HepG2 (cell line): ENCODE data around the gene BTNL3. TPM values are rescaled to one million over a fixed set of nuclear protein-coding genes. Genes with fewer than 3 reads are reported as not detected.

Experiments used
- ATAC-seq: fragments of 200-7000 bp; cut with Tn5 transposase; 3 replicates; pipeline ENCODE4 v1.9.1; 2020; ENCODE audit warnings: mild to moderate bottlenecking, moderate library complexity
- BruUV-seq: library from RNA; stranded (reverse); fragments of 400-500 nt; replicated peaks from 2 replicates; lab custom pipeline; 2021; lab: Mats Ljungman, UMichigan
- CTCF ChIA-PET: fragments of 300-600 bp; formaldehyde crosslinking; extraction: SDS; loops from one replicate; lab custom pipeline; 2021; ENCODE audit warnings: low total read pairs, inconsistent platforms, low intra/inter-chr PET ratio; lab: Yijun Ruan, JAX
- POLR2A ChIA-PET: fragments of 350-600 bp; sonication (Branson Sonifier 250); formaldehyde crosslinking; loops from one replicate; lab custom pipeline; 2020; ENCODE audit warnings: antibody characterized with exemption, inconsistent platforms; lab: Yijun Ruan, JAX
- DNase-seq: peaks from one replicate; pipeline ENCODE4 v3.0.0-alpha.2; 2015; ENCODE audit warnings: low spot score
- FAIRE-seq: peaks from 3 replicates; lab custom pipeline; 2011; peaks lifted over from hg19 to GRCh38; lab: Jason Lieb, UNC
- H2AFZ ChIP-seq: one replicate; pipeline ENCODE4 v1.6.1; 2011; ENCODE audit warnings: low read length, inconsistent platforms
- H3K27ac ChIP-seq: fragments of 300-600 bp; 3 replicates; pipeline ENCODE4 v1.8.0; 2011; ENCODE audit warnings: mixed run types, mild to moderate bottlenecking, mixed read lengths, low read length, inconsistent platforms; ENCODE audit not compliant: insufficient read depth; ENCODE audit errors: extremely low read length
- H3K27me3 ChIP-seq, 2 experiments: fragments of 200-600 bp in 1 of 2; 2 replicates in 1 of 2; 3 replicates in 1 of 2; pipeline versions ENCODE4 v1.6.0 to v1.8.0; 2011; ENCODE audit warnings: low read length in 2 of 2, mild to moderate bottlenecking in 2 of 2, moderate library complexity in 2 of 2, inconsistent platforms in 1 of 2; ENCODE audit not compliant: insufficient read depth in 2 of 2, control insufficient read depth in 1 of 2
- H3K36me3 ChIP-seq, 2 experiments: fragments of 200-600 bp in 1 of 2; replicated peaks in 1 of 2; 2 replicates in 1 of 2; 3 replicates in 1 of 2; pipeline versions ENCODE4 v1.5.1 to v1.8.0; 2011; ENCODE audit warnings: low read length in 2 of 2, inconsistent platforms in 1 of 2; ENCODE audit not compliant: insufficient read depth in 2 of 2, control insufficient read depth in 1 of 2
- H3K4me1 ChIP-seq: 2 replicates; pipeline ENCODE4 v1.5.1; 2012; ENCODE audit warnings: low read length, inconsistent platforms; ENCODE audit not compliant: insufficient read depth
- H3K4me2 ChIP-seq: 2 replicates; pipeline ENCODE4 v1.6.0; 2011; ENCODE audit warnings: low read depth, low read length, inconsistent platforms
- H3K4me3 ChIP-seq, 3 experiments: fragments of 200-600 bp in 1 of 3; sonication (generic), shearing (Covaris generic) in 1 of 3; replicated peaks in 1 of 3; 2 replicates each; pipeline ENCODE4 v1.5.1; 2011 to 2016; ENCODE audit warnings: low read length in 3 of 3, inconsistent platforms in 2 of 3, low read depth in 2 of 3, mild to moderate bottlenecking in 2 of 3, control low read depth in 1 of 3, mixed read lengths in 1 of 3; ENCODE audit not compliant: insufficient read depth in 1 of 3
- H3K79me2 ChIP-seq: one replicate; pipeline ENCODE4 v1.6.1; 2011; ENCODE audit warnings: low read length, inconsistent platforms; ENCODE audit not compliant: insufficient read depth
- H3K9ac ChIP-seq: 2 replicates; pipeline ENCODE4 v1.6.0; 2011; ENCODE audit warnings: mild to moderate bottlenecking, low read depth, low read length, inconsistent platforms; ENCODE audit not compliant: insufficient read depth
- H3K9me3 ChIP-seq: 2 replicates; pipeline ENCODE4 v1.5.1; 2012; ENCODE audit warnings: mild to moderate bottlenecking, low read length
- H4K20me1 ChIP-seq: 2 replicates; pipeline ENCODE4 v1.6.0; 2011; ENCODE audit warnings: inconsistent platforms, mild to moderate bottlenecking, low read length, moderate library complexity; ENCODE audit not compliant: insufficient read depth
- KLF6 ChIP-seq: IDR thresholded peaks from 2 replicates; pipeline ENCODE4 v1.8.0; 2016; ENCODE audit warnings: missing biosample characterization, missing genetic modification reagents
- MAFF ChIP-seq: IDR thresholded peaks from 2 replicates; pipeline ENCODE4 v1.6.1; 2011; ENCODE audit warnings: low read depth, low read length, improper control_type of control experiment
- MAFK ChIP-seq, 2 experiments: IDR thresholded peaks in 1 of 2; conservative IDR thresholded peaks in 1 of 2; 2 replicates each; pipeline ENCODE4 v1.6.1; 2011; ENCODE audit warnings: improper control_type of control experiment in 2 of 2, low read length in 2 of 2
- RBM22 ChIP-seq: fragments of 200-400 bp; formaldehyde crosslinking; optimal IDR thresholded peaks from 2 replicates; pipeline ENCODE3; 2017; ENCODE audit warnings: mild to moderate bottlenecking, low read length, moderate library complexity
- ZNF329 ChIP-seq: sonication (generic); formaldehyde crosslinking; IDR thresholded peaks from 2 replicates; pipeline ENCODE4 v1.9.0; 2021; ENCODE audit warnings: low read depth, mild to moderate bottlenecking, missing genetic modification reagents
- ZNF570 ChIP-seq: sonication (generic); formaldehyde crosslinking; IDR thresholded peaks from 2 replicates; pipeline ENCODE4 v1.4.0; 2020; ENCODE audit warnings: mild to moderate bottlenecking, missing genetic modification reagents, borderline replicate concordance
- WGBS: methylation state at CpG from one replicate; pipeline ENCODE4 v1.1.6; 2017; ENCODE audit warnings: low lambda C conversion rate; 5-methylcytosine and 5-hydroxymethylcytosine counted together
- in situ Hi-C: cut with HindIII; loops from 2 replicates; pipeline ENCODE4 v1.10.0; 2017; ENCODE audit warnings: low pct_unique_long_range_greater_than_20kb; ENCODE audit not compliant: extremely low pct_ligation_motif_present
- intact Hi-C: fragments of 100-400 bp; cut with micrococcal nuclease; formaldehyde crosslinking; loops from one replicate; pipeline ENCODE4 v1.10.0; 2022; ENCODE audit not compliant: unreplicated experiment
- polyA plus RNA-seq, 8 experiments: library from polyadenylated mRNA; depleted of rRNA in 3 of 8; stranded (reverse) in 7 of 8; unstranded in 1 of 8; fragments of >200 nt; fragmentation: Illumina TruSeq in 4 of 8; extraction: Trizol in 4 of 8; gene quantifications; 2 replicates each; pipeline versions ENCODE4 v1.2.1 to v1.2.3, GENCODE V29; 2011 to 2016; ENCODE audit warnings: low read depth in 4 of 8, missing spikeins in 1 of 8, mixed read lengths in 1 of 8; ENCODE audit not compliant: insufficient read depth in 1 of 8
- total RNA-seq, 5 experiments: library from RNA; depleted of rRNA; stranded (reverse); fragments of >200 nt; fragmentation: Illumina TruSeq; extraction: Trizol; gene quantifications; 2 replicates each; pipeline ENCODE4 v1.2.3, GENCODE V29; 2016; ENCODE audit warnings: low read depth in 1 of 5

The BTNL3 gene
- total and polyA plus RNA-seq, 2 of the 13 experiments (the other 11 are each of a cell fraction or from before 2014, with no cell fraction given): not detected

DNA sequence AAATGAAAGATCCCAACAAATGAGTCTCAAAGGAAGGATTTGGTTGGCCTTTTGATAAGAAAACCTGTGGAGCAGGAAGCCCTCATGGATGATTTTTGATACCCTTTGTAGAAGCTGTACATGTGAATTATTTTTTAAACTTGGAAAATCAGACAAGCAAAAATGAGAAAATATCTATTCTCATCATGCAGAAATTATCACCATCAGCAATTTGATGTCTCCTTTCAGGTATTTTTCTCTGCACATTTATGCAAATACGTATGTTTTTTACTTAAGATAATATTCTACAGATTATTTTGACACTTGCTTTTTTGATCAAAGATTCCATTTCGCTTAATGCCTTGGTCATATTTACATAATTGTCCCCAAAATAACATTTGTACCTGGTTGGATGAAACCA, 58.6 kb downstream of the BTNL3 start:
- Histone ChIP-seq H3K36me3 (no peaks in the 10 kb centered on the region), H3K79me2 (no peaks in the 10 kb centered on the region)
- peak; percentile 31 to 34; a peak in 2 of 4 replicates for TF ChIP-seq MAFK (conservative IDR thresholded peaks at IDR 0.05 in 1 of 2, IDR thresholded peaks at IDR 0.05 in 1 of 2; ENCODE audit: low read length in 2 of 2)
- no peak for TF ChIP-seq KLF6
- TF ChIP-seq, all 625 proteins: peak for 1
- H3K9me3 ChIP-seq: no peaks in the 10 kb centered on the region
- in situ Hi-C loops: no loop called here
- BruUV-seq: no TSS peak
- ChIA-PET POLR2A (no interaction called here), CTCF (no interaction called here)
- no peaks in the 10 kb centered on the region for H3K4me1 ChIP-seq
- ATAC-seq (no peak), DNase-seq (no peak), FAIRE-seq (no peak)
- no peak overlapping the region for H2AFZ ChIP-seq
- H3K27ac ChIP-seq: no peak overlapping the region
- WGBS: 4% methylated on average over 2 of the region's 2 CpGs
- H3K4me2 ChIP-seq: no peak overlapping the region
- H3K4me3 ChIP-seq: no peak overlapping the region
- no peak overlapping the region for H3K9ac ChIP-seq
- intact Hi-C loops: no loop called here
- H4K20me1 ChIP-seq: no peaks in the 10 kb centered on the region
- peaks cover 4 to 67% of the 10 kb centered on the region in 2 experiments for H3K27me3 ChIP-seq

DNA sequence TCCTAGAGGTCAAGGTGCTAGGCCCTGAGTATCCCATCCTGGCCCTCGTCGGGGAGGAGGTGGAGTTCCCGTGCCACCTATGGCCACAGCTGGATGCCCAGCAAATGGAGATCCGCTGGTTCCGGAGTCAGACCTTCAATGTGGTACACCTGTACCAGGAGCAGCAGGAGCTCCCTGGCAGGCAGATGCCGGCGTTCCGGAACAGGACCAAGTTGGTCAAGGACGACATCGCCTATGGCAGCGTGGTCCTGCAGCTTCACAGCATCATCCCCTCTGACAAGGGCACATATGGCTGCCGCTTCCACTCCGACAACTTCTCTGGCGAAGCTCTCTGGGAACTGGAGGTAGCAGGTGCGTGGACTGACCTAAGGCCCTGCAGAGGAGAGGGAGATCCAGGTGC, 59.3 kb downstream of the BTNL3 start:
- 7% methylated on average over 8 of the region's 15 CpGs for WGBS
- ATAC-seq (no peak), DNase-seq (no peak), FAIRE-seq (no peak)
- POLR2A ChIA-PET: no interaction called here
- Histone ChIP-seq H2AFZ (no peak overlapping the region), H3K4me3 (no peak overlapping the region), H3K27me3 (peaks cover 4 to 68% of the 10 kb centered on the region in 2 experiments), H3K9me3 (no peaks in the 10 kb centered on the region), H4K20me1 (no peaks in the 10 kb centered on the region), H3K79me2 (no peaks in the 10 kb centered on the region), H3K4me1 (no peaks in the 10 kb centered on the region), H3K27ac (no peak overlapping the region), H3K36me3 (no peaks in the 10 kb centered on the region), H3K9ac (no peak overlapping the region), H3K4me2 (no peak overlapping the region)
- in situ Hi-C loops (no loop called here), intact Hi-C loops (no loop called here)
- TF ChIP-seq ZNF570 (CRISPR knock-in tag) (no peak), ZNF329 (CRISPR knock-in tag) (no peak), MAFF (no peak), RBM22 (no peak)
- no TSS peak for BruUV-seq
- CTCF ChIA-PET: no interaction called here
